GM19238 (cell line): Measurements from ENCODE around the gene MARK3.
"Not testable (repeated sequence)": the region's sequence is repeated elsewhere in the genome, so short reads cannot be mapped to it uniquely, and the experiment has no call there.

Experiments
- DNase-seq: peaks from one replicate; pipeline ENCODE4 v3.0.0; 2011; ENCODE audit warnings: low spot score; ENCODE audit not compliant: insufficient read length

MARK3 gene

GRCh38 chr14:103510724-103511693, 125.8 kb downstream of the MARK3 start:
- DNase-seq = no peak

GRCh38 chr14:103512180-103512579, 127.0 kb downstream of the MARK3 start:
- not testable (repeated sequence) for DNase-seq

- no peak for DNase-seq
These were observed 127.7 kb downstream of the MARK3 start for GRCh38 chr14:103512701-103513611.

- DNase-seq = no peak
These were observed 129.6 kb downstream of the MARK3 start for GRCh38 chr14:103514596-103515421.

- DNase-seq = no peak
These were observed 131.4 kb downstream of the MARK3 start for GRCh38 chr14:103516426-103517173.

GRCh38 chr14:103517174-103517566, 132.0 kb downstream of the MARK3 start:
- no peak for DNase-seq

- DNase-seq = no peak
These were observed 132.7 kb downstream of the MARK3 start for GRCh38 chr14:103517721-103518421.

- DNase-seq = peak; percentile 81
These were observed 133.3 kb downstream of the MARK3 start for GRCh38 chr14:103518422-103519042.

- DNase-seq = no peak
These were observed 134.0 kb downstream of the MARK3 start for GRCh38 chr14:103519043-103519836.

GRCh38 chr14:103519837-103520212, 134.6 kb downstream of the MARK3 start:
- no peak for DNase-seq

- no peak for DNase-seq
These were observed 135.0 kb downstream of the MARK3 start for GRCh38 chr14:103520269-103520656.

GRCh38 chr14:103520657-103521437, 135.6 kb downstream of the MARK3 start:
- peak; percentile 65 for DNase-seq

- DNase-seq = no peak
These were observed 136.3 kb downstream of the MARK3 start for GRCh38 chr14:103521438-103521950.

- DNase-seq = no peak
These were observed 136.8 kb downstream of the MARK3 start for GRCh38 chr14:103521951-103522563.

- DNase-seq = no peak
These were observed 137.7 kb downstream of the MARK3 start, which contains the start of gene CKB for GRCh38 chr14:103522649-103523574. Gene CKB (minus strand): TSS chr14:103522830. CDS start chr14:103522493, 337 bp downstream.

GRCh38 chr14:103523575-103523954, 138.3 kb downstream of the MARK3 start:
- DNase-seq = no peak
